ENCODE data around the gene TEP1.
"Not testable (repeated sequence)": the region's sequence is repeated elsewhere in the genome, so short reads cannot be mapped to it uniquely, and the experiment has no call there.

TEP1 gene

GRCh38 chr14:20384886-20385285, 28.4 kb downstream of the TEP1 start:
- DNase-seq: no peak

GRCh38 chr14:20384321-20384720, 29.0 kb downstream of the TEP1 start:
- no peak for DNase-seq

GRCh38 chr14:20383636-20384035, 29.7 kb downstream of the TEP1 start:
- DNase-seq: no peak

DNA sequence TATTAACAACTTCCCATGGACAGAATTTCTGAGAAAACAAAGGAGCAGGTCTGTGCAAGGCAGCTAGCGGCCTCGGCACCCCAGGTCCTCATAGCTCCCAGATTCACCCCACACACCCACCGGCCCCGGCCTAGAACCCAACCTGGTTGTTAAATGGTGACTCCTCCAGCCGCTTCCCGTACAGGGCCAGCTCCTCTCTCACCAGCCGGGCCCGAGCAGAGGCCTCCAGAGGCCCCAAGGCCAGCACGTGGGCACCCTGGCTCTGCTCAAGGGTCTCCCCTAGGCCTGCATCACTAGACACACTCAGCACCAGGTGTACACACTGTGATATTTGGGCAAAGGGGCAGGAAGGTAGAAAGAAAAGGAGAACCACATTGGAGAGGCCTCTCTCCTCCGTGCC, 30.3 kb downstream of the TEP1 start:
- DNase-seq: no peak

DNA sequence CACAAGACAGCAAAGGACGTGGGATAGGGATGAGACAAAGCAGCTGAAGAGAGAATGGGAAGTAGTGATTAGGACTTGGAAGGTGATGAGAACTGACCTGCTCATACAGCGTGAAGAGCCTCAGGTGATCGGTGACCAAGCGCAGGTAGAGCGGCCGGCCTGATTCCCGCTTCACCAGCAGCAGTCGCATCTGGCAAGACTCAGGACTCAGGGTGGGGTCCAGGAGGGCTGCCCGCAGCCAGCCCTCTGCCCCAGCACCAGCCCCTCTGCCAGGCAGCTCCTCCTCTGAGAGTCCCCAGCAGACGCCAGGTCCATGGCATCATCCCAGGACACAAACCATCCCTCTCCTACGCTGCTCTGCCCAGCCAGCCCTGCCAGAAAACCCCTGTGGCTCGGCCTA, 30.8 kb downstream of the TEP1 start:
- DNase-seq: no peak

DNA sequence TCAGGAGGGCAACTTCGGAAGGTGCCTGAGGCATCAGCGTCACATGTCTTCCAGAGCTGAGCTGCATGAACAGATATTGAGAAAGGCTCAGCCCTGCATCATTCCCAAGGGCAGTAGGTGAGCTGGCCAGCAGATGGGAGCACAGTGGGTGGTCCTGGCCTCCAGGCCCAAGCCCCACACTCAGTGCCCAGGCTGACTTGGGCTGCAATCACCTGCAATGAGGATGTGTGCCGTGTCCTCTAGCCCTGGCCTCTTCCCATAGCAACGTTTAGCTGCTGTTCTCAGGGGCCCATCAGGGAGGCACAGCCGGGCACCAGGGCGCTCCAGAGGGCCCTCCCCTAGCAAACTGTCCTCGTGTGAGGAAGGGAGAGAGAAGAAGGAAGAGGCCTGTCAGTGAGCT, 32.0 kb downstream of the TEP1 start:
- no peak for DNase-seq

- no peak for DNase-seq
Measured at GRCh38 chr14:20380681-20381080, 32.6 kb downstream of the TEP1 start.

DNA sequence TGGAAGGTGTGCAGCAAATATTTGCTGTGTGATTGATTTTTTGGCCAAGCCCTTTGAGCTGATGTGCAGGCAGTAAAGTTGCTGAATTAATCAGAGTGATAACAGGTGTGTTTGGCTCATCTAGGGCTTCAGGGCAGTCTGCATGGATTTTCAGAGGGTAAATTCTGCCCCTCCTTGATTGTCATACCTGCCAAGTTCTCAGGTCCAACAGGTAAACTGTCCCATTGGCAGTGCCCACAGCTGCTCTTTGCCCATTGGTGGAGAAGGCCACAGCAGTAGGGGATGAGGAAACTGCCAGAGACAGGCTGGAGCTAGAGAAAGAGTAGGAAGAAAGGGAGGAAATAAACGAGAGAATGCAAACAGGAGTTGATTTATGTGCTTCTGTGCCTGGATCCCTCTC, 33.6 kb downstream of the TEP1 start:
- DNase-seq: no peak

DNA sequence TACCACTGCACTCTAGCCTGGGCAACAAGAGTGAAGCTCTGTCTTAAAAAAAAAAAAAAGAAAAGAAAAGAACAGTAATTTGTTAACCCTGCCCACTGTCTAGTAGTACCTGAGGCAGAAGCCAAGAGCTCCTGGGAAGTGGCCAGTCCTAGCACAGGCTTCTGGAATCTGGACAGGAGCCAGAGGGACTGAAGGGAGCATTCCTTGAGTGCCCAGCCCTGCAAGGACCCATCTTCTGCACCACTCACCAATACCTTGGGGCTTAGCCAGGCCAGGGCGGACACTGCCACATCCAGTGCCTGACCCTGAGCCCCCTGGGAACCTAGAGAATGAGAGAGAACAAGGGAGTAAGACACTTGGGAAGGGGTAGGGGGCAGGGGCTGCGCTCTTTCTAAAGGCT, 36.1 kb downstream of the TEP1 start:
- no peak for DNase-seq

- no peak for DNase-seq
Measured at GRCh38 chr14:20376071-20376588, 37.2 kb downstream of the TEP1 start.

- no peak for DNase-seq
Measured at GRCh38 chr14:20375471-20375870, 37.8 kb downstream of the TEP1 start.

DNA sequence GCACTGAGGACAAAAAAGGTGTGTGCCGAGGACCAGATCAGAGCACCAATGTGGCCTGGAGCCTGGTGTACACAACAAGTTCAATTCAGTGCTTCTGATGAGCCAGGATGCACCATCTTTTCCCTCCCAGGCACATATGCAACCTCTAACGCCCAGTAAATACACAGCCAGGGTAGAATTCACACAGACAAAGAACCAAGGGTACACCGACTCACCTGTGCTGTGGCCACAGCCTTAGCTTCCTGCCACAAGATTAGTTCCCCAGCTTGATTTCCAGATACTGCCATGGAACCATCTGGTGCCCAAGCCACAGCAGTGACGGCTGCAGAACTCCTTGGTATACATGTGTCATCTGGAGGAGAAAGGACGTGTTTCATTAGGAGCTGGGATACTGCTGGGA, 40.5 kb downstream of the TEP1 start:
- no peak for DNase-seq

DNA sequence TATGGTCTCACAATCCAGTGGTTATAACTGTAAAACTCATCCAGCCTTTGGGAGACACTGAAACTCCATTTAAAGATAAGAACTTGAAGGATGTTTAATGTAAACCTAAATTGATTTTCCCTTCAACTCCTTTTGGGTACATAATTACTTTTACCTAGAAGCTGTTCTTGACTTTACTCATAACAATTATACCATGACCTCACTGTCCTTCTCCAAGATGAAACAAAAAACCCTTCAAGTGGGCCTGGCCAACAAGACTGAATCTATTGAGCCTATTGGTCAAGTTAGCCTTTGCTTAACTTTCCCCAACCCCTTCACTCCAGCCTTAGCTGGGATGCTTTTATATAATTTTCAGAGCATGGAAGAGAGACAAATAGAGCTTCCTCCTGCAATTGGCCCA, 47.4 kb downstream of the TEP1 start:
- no peak for DNase-seq

- DNase-seq: not testable (repeated sequence)
Measured at GRCh38 chr14:20358474-20358873, 54.8 kb downstream of the TEP1 start.

GRCh38 chr14:20356422-20356821, 56.9 kb downstream of the TEP1 start:
- no peak for DNase-seq

GRCh38 chr14:20350860-20351259, 62.4 kb downstream of the TEP1 start:
- DNase-seq: no peak

- DNase-seq: no peak
Measured at GRCh38 chr14:20350282-20350681, 63.0 kb downstream of the TEP1 start.

GRCh38 chr14:20347747-20348146, 65.6 kb downstream of the TEP1 start:
- no peak for DNase-seq

DNA sequence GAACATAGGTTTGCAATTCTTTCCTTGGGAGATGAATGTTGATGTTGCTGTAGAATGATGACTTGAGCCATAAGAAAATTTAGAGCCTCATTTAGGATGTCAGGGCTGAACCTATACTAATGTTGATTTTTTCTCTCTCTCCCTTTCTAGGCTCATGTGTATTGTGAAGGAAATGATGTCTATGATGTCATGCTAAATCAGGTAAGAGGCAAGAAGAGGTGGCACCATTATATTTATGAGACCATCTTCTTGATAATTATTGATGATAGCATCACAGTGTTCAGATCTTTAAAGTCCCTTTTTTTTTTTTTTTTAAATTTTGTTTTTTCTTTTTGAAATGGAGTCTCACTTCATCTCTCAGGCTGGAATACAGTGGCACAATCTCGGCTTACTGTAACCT, 66.6 kb downstream of the TEP1 start:
- no peak for DNase-seq

DNA sequence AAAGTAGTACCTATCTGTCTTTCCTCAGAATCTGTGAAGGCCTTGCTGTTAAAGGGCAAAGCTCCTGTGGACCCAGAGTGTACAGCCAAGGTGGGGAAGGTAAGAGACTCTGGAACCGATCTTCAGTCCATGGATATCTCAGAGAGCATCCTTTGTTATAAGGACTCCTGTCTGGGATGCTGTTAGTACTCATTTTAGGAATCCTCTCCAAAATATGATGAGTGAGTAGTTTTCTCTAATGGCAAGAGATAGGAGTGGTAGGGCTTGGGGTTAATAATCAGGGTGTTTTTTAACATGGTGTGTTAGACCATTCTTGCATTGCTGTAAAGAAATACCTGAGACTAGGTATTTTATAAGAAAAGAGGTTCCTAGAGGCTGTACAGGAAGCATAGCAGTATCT, 67.9 kb downstream of the TEP1 start:
- DNase-seq: no peak

DNA sequence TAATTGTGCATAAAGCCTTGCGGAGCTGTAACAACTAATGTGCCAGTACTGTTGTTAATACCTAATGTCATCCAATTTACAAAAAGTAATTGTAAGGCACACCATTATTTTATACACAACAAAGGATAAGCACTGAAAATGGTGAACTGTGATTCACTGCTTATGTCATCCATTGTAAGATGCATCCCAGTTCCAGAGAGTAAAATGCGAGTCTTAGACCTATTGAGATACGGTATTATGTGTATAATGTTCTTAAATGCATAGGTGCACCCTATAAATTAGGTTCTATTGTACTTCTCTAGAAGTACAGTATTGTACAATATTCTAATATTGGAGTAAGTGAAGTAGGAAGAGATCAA, 69.5 kb downstream of the TEP1 start:
- DNase-seq: peak; percentile 31

- DNase-seq: peak; percentile 100
Measured at GRCh38 chr14:20343092-20343861, 70.0 kb downstream of the TEP1 start, which contains the start of gene PARP2. Gene PARP2, plus strand, starts transcription at chr14:20343635. Its CDS starts 7 bp downstream, at chr14:20343642.

DNA sequence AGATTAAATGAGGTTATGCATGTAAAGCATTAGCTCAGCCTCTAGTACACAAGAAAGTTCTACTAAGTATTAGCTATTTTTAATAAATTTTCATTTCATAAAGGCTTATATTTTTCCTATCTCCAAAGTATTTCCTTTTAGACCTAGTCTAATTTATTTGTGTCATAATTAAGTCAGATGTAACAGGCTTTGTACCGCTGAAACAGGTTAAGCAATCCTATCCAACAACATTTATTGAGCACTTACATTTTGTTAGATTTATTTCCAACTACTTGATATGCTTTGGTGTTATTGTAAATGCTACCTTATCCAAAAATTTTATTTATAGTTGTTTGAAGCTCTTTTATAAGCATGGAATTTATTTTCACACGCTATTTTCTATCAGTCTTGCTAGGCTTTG, 71.7 kb downstream of the TEP1 start:
- no peak for DNase-seq

DNA sequence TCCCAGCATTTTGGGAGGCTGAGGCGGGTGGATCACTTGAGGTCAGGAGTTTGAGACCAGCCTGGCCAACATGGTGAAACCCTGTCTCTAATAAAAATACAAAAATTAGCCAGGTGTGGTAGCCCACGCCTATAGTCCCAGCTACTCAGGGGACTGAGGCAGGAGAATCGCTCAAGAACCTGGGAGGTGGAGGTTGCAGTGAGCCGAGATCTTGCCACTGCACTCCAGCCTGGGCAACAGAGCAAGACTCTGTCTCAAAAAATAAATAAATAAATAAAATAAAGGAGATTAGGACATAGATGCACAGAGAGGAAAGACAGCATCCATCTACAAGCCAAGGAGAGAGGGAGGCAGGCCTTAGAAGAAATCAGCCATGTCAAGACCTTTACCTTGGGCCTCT, 72.3 kb downstream of the TEP1 start:
- not testable (repeated sequence) for DNase-seq

- DNase-seq: no peak
Measured at GRCh38 chr14:20334017-20334416, 79.3 kb downstream of the TEP1 start.
